ENCODE data around the gene KCNIP1.

- TF ChIP-seq CTCF (conservative IDR thresholded peaks at IDR 0.05; ENCODE audit: low read length) (no peak), EZH2phosphoT487 (IDR thresholded peaks at IDR 0.05; ENCODE audit: borderline replicate concordance) (no peak)
Observed at GRCh38 chr5:170747851-170748250, 244.0 kb downstream of the KCNIP1 start.

Measured in Loucy (cell line).